NCI-H2029 (cell line): ENCODE data around the gene KRT17.
"Not testable (repeated sequence)": the region's sequence is repeated elsewhere in the genome, so short reads cannot be mapped to it uniquely, and the experiment has no call there.

Source experiments
- DNase-seq: peaks from one replicate; lab custom pipeline; 2025; lab: John Stamatoyannopoulos, UW

The KRT17 gene

DNA sequence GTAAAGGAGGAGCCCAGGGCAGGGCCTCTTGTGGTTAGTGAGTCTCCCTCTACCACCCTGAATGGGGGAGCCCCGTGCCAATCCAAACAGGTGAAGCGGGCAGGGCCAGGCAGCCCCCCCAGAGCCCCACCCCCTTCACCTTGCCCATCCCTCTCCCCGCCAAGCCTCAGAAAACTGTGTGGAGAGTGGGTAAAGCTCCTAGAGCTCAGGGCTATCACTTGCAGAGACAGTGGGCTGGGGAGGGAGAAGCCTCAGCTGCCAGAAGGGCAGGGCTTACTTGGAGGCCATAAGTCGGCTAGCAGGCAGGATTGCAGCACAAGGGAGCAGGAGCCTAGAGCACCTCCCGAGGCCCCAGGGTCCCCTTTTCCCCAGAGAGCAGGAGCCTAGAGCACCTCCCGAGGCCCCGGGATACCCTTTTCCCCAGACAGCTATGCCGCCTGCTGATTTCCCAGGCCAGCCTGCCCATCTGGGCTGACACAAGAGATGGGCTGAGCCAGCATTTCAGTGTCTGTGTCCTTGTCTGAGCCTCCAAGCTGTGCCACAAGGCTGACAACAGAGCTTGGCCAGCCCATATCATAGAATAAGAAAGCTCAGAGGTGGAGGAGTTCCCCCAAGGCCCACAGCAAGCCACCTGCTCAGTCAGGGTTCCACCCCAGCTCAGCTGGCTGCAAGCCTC, 30.9 kb downstream of the KRT17 start:
- DNase-seq, result no peak

DNA sequence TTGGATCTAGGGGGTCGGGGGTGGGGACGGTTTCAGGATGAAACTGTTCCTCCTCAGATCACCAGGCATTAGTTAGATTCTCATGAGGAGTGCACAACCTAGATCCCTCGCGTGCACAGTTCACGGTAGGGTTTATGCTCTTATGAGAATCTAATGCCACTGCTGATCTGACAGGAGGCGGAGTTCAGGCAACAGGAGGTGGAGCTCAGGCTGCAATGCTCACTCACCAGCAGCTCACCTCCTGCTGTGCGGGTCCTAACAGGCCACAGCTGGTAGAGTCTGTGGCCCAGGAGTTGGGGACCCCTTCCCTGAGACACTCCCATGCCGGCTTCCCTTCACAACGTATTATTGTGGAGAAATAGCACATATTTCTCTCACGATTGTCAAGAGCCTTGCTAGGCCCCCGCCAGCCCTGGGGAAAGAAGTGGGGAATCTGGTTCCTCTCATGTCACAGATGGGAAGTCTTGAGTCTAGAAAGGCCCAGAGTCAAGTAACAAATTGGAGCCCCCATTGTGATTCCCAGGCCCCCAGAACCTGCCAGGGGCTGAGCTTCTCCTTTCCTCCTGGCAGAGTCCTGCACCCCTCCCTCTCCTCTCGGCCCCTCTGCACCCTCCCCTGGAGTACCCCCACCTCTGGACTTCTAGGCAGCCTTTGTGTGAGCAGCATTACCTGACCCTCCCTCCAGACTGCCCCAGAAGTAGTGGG, 31.6 kb downstream of the KRT17 start:
- DNase-seq, result no peak

DNA sequence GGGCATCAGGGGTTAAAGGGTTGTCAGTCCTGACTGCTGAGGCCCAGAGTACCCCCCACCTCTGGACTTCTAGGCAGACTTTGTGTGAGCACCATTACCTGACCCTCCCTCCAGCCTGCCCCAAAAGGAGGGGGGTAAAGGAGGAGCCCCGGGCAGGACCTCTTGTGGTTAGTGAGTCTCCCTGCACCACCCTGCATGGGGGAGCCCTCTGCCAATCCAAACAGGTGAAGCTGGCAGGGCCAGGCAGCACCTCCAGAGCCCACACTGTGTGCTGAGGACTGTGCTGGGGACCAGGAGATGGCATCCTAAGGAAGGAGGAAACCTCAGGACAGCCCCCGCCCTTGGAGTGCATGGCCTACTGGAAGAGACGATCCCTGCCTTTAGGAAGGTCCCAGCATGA, 35.1 kb downstream of the KRT17 start:
- DNase-seq, result no peak

DNA sequence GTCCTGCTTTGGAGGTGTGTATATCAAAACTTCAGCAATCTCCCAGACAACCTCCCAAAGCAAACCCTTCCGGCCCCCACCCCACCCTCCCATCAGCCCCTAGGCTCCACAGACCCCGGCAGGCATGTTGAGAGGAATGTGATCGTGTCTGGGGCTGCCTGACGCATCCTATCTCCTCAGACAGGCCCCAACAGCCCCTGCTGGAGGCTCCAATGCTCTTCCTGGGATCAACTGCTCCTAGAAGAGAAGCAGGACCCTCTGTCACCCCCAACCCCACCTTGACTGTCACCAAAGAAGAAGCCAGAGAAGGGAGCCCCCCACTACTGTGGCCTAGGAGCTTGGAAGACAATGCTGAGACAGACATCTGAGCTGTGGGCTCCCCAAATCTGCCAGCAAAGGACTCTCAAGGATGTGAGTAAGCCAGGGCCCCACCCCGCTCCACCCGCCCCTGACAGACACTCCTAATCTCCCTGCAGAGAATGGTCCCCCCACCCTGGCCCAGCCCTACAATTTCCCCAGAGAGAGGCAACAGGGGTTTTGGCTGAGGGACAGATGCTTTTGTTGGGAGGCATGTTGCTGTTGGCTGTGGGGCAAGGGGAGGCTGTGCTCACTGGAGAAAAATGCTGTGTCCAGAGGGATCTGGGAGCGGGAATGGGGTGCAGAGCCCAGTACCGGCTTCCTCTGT, 36.1 kb downstream of the KRT17 start:
- DNase-seq, result no peak

DNA sequence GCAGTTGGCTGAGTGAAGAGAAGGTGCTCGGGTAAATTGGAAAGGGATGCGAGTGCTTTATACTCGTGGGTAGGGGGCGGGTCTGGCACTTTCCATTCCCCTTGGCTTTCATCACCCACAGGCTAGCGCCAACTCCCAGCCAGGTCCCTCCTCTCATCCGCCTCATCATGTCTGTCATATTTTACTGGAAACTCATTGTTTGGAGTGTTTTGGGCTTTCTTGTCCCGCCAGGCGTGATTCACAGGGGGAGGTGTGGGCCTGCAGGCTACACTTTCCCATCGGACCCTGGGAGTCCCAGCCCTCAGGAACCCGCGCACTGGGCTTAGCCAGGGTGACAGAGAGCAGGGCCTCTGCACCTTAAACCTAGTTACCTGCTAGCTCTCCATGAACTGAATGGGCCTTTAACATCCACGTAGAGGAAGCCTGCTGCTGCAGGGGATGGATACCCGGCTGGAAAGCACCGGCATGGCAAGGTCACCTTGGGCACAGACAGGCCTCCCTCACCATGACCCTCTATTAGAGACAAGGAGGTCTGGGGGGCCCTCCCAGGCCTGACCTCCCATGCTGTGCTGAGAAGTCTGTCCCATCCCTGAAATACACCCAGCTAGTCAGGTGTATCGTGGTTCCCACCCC, 37.4 kb downstream of the KRT17 start, which contains the start of gene KRT14:
TSS of gene KRT14 (minus strand) at position 33 of the 633 bp plus-strand sequence. CDS start 61 bp downstream, outside the sequence.
- no peak for DNase-seq

DNA sequence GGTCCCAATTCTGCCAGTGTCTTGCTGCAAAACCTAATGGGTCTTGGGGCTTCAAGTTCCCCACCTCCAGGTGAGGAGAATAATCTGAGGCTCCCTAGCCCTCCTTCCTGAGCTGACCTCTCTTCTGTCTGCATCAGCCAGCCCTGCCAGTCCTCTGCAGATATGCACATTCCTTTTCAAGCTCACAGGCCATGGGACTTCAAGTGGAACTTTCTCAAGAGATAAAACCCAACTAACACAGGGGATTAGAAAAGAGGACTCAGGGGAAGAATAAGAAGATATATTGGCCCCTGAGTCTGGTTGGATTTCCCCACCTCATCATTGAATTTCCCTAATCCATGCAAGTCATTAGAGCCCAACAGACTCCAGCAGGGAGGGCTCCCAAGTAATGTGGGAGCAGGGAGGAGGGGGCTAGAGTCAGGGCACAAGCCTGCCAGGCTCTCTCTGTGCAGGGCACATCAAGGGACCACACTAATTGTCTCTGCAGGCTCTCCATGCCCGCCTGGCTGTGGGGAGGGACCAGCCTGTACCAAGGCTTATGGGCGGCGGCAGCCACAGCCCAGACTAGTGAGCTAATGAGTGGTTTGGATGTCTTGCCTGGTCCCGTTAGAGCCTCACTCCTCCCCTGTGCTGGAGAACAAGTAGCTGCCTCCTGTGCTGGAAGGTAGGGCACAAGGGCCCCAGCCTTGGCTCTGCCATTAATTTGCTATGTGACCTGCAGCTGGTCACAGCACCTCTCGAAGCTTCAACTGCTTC, 38.9 kb downstream of the KRT17 start:
- no peak for DNase-seq

DNA sequence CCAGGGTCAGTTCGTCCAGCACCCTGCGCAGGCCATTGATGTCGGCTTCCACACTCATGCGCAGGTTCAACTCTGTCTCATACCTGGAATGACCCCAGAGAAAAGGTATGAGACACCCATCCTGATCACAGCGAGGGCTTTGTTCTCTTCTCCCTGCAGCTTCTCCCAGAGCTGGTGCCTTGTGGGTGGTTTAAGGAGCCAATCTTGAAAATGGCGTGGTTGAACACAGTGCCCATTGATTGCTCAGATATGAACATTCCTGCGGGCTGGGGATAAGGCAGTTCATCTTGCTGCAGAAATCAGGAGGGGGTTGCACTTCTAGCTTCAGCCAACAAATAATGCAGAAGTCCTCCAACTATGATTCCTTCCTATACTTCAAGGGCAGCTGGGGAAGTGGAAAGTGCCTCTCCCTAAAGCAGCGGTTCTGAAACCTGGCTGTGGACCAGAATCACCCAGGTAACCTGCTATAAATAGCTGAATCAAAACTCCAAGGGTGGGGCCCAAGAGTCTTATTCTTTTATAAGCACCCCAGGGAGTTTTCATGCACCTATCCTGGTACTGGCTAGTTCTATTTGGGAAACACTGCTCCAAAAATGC, 39.9 kb downstream of the KRT17 start:
- not testable (repeated sequence) for DNase-seq

DNA sequence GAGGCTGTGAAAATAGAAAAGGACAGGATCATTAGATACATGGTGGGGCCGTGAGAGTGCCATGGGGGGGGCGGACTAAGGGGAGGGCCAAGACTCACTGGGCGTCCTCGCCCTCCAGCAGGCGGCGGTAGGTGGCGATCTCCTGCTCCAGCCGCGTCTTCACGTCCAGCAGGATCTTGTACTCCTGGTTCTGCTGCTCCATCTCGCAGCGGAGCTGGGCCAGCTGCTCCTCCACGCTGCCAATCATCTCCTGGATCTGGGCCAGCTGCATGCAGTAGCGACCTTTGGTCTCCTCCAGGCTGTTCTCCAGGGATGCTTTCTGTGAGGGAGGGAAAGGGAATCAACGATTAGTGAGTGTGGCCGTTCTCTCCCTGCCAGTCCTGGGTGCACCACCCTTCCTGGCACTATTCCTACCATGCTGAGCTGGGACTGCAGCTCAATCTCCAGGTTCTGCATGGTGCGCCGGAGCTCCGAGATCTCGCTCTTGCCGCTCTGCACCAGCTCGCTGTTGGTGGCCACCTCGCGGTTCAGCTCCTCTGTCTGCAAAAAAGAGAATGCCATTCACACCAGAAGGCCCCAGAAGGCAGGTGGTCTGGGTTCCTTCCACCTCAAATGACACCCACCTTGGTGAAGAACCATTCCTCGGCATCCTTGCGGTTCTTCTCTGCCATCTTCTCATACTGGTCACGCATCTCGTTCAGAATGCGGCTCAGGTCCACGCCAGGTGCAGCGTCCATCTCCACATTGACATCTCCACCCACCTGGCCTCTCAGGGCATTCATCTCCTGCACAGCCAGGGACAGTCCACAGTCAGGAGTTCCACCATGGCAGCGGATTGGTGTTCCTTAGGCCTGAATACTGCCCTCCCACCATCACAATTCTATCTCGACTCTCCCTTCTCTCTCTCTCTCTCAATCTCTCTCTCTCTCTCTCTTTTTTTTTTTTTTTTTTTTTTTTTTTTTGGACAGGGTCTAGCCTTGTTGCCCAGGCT, 40.9 kb downstream of the KRT17 start:
- no peak for DNase-seq

DNA sequence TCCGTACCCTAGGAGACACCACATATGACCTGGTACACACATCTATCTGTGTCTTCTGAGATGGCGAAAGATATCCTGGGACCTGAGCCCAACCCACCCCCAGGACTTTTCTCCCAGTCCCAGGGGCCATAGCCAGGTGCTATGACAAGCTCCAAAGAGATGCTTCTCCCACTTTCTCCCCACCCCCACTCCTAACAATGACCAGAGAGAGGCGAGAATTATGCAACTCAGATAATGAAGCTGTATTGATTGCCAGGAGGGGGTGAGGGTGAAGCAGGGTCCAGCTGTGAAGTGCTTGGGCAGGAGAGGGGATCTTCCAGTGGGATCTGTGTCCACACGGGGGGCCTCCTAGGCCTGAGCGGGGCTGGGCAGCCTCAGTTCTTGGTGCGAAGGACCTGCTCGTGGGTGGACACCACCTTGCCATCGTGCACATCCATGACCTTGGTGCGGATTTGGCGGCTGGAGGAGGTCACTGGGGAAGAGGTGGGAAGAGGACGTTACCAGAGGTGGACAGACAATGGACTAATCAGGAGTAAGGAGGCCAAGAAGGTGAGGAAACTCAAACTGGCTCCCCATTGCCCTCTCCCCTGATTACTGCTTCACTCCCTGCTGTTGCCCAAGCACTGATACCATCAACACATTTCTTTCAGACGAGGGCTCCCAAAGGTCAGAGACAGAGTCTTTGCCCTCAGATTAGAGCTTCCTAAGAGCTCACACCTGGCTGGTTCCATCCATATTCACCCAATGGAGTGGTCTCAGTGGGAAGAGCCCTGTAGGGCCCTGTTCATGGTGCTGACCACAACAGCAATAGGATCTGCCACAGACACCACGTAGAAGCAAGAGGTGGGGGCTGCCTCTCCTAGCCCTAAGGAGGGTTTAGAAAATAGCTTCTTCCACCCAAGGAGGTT, 42.1 kb downstream of the KRT17 start:
- not testable (repeated sequence) for DNase-seq

DNA sequence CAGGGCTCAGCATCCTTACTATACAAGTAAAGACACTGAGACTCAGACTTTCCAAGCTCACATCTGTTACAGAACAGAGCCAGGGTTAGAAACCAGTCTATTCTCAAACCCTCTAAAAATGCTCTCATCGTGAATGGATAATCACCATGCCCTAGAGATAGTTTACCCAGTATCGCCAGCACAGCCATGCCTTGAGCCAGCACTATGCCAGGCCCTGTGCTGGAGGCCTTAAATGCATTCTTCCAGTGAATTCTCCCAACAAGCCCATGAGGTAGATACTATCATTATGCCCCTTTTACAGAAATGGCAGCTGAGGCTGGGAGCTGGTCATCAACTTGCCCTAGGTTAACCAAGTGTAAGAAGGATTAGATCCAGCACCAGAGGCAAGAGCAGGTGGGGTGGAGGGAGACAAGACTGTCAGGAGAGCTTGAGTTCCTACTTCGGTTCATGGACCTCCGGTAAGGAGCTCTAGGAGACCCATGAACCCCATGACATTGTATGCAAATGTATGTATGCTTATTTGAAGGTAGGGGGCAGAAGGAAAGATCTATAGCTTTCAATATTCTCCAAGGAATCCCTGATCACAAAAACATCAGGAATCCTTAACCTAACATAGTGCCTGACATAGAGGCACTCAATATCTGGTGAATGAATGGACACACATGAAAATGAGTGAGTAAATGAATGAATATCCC, 42.9 kb downstream of the KRT17 start:
- DNase-seq, result no peak

DNA sequence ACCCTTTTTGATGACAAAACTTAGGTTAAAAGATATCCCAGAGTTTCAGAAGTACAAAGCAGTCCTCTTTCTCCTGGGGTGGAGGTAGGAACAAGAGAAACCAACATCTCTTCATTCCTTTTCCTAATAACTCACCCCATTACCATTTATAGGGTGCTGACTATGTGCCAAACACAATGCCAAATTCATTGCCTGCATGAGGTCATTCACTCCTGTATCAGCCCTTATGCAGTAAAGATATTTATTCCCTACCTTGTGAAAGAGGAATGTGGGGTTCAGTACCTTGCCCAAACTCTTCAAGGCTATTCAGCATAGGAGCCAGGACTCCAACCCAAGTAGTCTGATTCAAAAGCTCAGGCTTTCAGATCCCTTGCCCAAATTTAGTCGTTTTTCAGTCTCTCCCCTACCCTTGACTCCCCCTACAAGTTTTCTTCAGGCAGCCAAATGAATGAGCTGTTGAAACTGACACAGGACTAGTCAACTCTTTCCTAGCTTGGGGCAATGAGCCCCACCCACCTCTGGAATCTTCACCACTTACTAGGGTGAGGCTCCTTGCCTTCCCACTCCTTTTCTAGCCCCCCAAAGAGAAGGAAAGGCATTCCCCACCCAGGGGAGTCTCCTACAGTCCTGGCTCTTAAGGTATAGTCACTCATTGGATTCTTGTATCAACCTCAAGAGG, 43.5 kb downstream of the KRT17 start:
- no peak for DNase-seq

DNA sequence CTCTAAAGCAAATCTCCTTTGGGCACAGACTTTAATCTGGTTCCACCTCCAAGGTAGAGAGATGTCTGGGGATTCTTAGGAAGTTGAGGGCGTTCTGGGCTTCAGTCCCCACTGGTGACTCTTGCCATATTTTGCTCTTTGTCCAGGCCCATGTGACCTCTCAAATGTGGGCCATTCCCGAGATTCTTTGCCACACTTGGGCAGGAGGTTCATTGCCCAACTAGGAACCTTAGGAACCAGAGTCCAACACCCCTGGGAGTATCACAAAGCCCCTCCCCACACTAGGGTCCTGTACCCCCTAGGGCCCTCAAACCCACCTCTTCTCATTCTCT, 44.2 kb downstream of the KRT17 start:
- DNase-seq, result no peak

DNA sequence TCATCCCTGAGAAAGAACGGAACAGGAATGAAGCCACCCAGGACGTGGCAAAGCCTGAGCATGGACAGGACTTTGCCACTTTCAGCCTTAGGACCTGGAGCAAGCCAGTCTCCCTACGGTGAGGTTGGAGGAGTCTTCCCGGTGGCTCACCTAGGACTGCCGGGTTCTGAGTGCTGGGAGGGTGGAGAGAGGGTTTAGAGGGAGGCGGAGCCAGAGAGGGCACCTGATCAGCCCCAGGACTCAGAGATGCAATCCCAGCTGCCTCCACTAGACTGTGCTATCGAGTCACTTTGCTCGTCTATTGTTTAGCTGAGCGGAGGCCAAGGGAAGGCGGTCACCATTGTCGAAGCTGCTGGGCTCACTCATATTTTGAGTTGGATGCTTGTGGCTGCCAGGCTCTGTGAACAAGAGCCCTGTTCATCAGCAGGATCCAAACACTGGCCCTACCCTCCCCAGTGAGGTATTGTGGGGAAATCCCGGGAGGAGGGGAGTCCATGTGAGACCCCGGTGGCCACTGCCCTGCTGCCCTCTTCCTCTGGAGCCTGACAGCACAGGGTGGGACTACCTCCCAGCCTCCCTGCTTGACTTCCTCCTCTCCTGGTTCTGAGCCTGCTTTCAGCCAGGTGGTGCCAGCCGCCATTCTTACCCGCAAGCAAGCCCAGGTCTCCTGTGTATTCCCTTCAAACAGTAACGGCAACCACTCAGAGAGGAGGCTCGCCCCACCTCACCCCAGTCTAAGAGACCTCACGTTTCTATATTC, 44.7 kb downstream of the KRT17 start:
- DNase-seq, result peak; percentile 81

DNA sequence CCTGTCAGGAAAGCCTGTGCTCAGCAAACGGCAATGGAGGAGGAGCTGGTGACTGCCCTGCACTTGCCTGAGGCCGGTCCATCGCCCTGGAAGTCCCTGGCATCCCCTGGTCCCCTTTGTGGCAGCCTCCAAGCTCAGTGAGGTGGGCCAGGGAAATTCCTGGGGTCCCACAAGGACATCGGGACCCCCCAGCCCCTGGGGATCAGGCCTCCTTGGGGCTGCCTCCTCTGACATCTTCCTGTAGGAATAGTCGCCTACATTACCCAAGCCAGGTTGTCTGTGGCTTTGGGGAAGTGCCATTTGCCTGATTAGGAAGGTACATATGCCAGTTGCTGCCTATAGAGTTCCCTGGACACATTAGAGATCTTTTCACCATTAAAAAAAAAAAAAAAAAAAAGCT, 45.4 kb downstream of the KRT17 start:
- no peak for DNase-seq

DNA sequence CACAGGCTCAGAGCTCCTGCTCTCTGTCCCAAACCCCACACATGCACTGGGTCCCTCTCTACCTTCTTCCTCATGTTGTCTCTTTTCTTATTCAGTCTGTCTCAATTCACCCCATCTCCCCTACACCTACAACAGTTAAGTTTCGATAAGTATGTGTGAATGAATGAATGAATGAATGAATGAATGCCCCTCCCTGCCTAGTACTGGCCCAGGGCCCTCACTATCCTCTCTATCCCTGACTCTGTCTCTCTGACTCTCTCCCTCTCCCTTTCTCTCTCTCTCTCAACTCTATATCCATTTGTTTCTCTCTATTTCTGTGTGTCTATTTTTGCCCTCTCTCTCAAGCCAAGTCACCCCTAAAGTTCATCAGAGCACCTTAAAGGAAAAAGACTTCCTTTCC, 45.8 kb downstream of the KRT17 start:
- DNase-seq, result no peak

DNA sequence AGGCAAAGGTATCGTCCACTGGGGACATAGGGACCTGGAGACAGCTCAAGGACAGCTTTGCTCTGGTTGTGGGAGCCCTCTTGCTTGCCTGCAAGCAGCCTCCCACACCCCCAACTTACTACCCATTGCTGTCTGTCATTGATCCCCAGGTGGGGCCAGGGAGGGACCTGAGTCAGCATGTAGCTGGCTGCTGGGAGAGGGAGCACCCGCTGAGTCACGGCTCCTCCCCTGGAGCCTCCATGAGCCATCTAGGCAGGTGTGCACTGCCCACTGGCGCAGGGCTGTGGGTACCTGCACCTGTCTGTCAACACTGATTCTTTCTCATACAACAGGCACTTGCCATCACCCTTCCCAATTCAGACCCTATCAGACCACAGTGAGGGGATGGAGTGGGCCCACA, 47.6 kb downstream of the KRT17 start:
- DNase-seq, result not testable (repeated sequence)

DNA sequence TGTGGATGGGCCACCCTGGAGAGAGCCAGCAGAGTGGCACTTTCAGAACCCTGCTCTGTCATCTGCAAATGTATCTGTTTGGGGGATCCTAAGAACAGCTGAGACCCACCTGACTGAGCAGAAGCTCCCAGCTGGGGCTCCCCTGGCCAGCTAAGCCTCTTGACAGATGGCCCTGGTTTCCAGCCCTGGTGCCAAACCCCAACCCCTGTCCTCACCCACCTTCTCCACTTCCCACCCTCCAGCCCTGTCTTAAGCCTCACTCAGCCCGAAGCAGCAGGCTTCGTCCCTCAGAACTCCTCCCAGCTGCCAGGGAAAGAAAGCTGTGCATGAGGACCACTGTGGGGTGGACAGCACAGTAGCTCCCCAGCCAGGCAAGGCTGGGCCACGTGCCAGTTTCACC, 49.0 kb downstream of the KRT17 start:
- no peak for DNase-seq
